Transverse colon (tissue), 4 donors: ENCODE results near the gene DUSP2. TPM values are rescaled to one million over a fixed set of nuclear protein-coding genes. Genes with fewer than 3 reads are reported as not detected.

Experiments used
- DNase-seq: peaks from one replicate; pipeline ENCODE4 v3.0.0-alpha.2; 2019
- H3K27ac ChIP-seq, 4 donors: fragments of 200-600 bp; sonication (generic); 2 replicates each; pipeline ENCODE4 v1.5.1; 2016 to 2018; ENCODE audit warnings: inconsistent platforms in 4 of 4
- H3K27me3 ChIP-seq: fragments of 200-600 bp; sonication (generic); 2 replicates; pipeline ENCODE4 v1.5.1; 2017; ENCODE audit warnings: inconsistent platforms
- H3K36me3 ChIP-seq, 4 donors: fragments of 200-600 bp; sonication (generic); 2 replicates each; pipeline ENCODE4 v1.5.1; 2017 to 2019; ENCODE audit warnings: inconsistent platforms in 4 of 4
- H3K4me1 ChIP-seq, 4 donors: fragments of 200-600 bp; sonication (generic); 2 replicates each; pipeline ENCODE4 v1.5.1; 2017 to 2020; ENCODE audit warnings: inconsistent platforms in 4 of 4
- H3K4me3 ChIP-seq, 4 donors: fragments of 200-600 bp; sonication (generic); 1 replicate in 1 of 4; 2 replicates in 3 of 4; pipeline versions ENCODE4 v1.5.1 to v1.6.1; 2017 to 2019; ENCODE audit warnings: inconsistent platforms in 4 of 4
- H3K9me3 ChIP-seq, 2 donors: fragments of 200-600 bp; sonication (generic); 2 replicates each; pipeline ENCODE4 v1.5.1; 2017 to 2019; ENCODE audit warnings: inconsistent platforms in 2 of 2
- EP300 ChIP-seq: sonication (generic); formaldehyde crosslinking; IDR thresholded peaks from one replicate; pipeline ENCODE4 v1.6.1; 2017; ENCODE audit warnings: antibody characterized with exemption, low read depth
- POLR2A ChIP-seq: fragments of 450-650 bp; IDR thresholded peaks from one replicate; pipeline ENCODE4 v1.6.1; 2016; ENCODE audit warnings: antibody characterized with exemption, mild to moderate bottlenecking, moderate library complexity
- POLR2AphosphoS5 ChIP-seq, 3 donors: sonication (generic); formaldehyde crosslinking; IDR thresholded peaks; one replicate each; pipeline ENCODE4 v1.6.1; 2016; ENCODE audit warnings: antibody characterized with exemption in 3 of 3
- WGBS, 2 donors: methylation state at CpG; one replicate each; pipeline ENCODE4 v1.1.5; 2018; ENCODE audit warnings: low coverage in 1 of 2; 5-methylcytosine and 5-hydroxymethylcytosine counted together
- in situ Hi-C, 4 donors: fragments of 200-750 bp; cut with MboI; loops; one replicate each; pipeline versions ENCODE4 v1.15.0 to v1.15.1; 2017; ENCODE audit warnings: low sequenced_read_pairs in 3 of 4, low pct_ligation_motif_present in 1 of 4, low pct_unique_long_range_greater_than_20kb in 1 of 4
- intact Hi-C: fragments of 100-400 bp; cut with DNase I; formaldehyde crosslinking; loops from one replicate; pipeline ENCODE4 v1.15.1; 2023; ENCODE audit warnings: low total_unique reads
- total RNA-seq, 4 donors: library from RNA; depleted of rRNA; stranded (reverse); fragments of >200 nt; gene quantifications; one replicate each; pipeline ENCODE4 v1.1.0, GENCODE V29; 2016
- TF ChIP-seq, protein P1 (sequence below), 5 experiments: fragments of 200-600 bp in 3 of 5; fragments of 450-650 bp in 2 of 5; sonication (generic) in 3 of 5; IDR thresholded peaks; 1 replicate in 2 of 5; 2 replicates in 3 of 5; pipeline ENCODE4 v1.5.1; 2016 to 2017; ENCODE audit warnings: antibody characterized with exemption in 5 of 5, inconsistent platforms in 3 of 5, mild to moderate bottlenecking in 2 of 5, moderate library complexity in 1 of 5

DUSP2 gene
- total RNA-seq, 4 donors from 2014 or later, result 1.6 to 25.1 (median 9.1) TPM; not detected in 1

DNA sequence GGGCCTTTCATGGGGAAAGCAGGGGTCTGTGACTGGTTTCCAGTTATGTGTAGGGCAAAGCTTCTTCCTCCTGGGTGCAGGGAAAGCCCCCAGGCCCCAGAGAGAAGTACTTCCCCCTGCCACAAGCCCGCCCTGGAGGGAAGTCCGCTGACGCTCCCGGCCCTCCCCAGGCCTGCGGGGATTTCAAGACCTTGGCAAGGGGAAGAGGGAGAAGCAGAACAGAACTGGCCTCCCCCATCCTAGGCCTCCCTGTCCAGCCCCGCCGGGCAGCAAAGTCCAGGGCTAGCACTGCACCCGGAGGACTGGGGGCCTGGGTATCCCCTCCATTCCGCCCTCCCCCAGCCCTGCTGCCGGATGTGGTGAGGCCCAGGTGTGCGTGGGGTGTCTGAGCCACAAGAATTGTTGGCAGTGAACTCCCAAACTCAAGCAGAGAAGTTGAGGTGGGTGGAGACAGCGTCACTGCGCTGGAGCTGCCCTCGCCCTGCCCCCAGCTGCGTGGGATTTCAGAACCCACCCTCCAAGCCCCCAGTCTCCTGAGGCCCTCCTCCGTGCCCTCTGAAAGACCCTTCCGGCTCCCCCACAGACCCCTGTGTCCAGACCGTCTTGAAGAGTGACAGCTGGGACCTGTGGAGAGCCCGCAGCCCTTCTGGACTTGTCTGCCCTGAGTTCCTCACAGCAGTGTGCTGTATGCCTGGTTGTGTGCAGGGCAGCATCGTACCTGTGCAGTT, 1.1 kb upstream of the DUSP2 start:
- Histone ChIP-seq H3K27me3 (no peaks in the 10 kb centered on the region), H3K9me3 (no peaks in the 10 kb centered on the region), H3K36me3 (no peaks in the 10 kb centered on the region), H3K4me3 (no peak overlapping the region), H3K4me1 (peaks cover 7 to 25% (median 15%) of the 10 kb centered on the region in 4 donors), H3K27ac (peak overlapping the region; percentile 61 to 80 (median 66))
- 50 to 61% methylated on average over 5 to 20 of the region's 20 CpGs for WGBS, 2 donors
- intact Hi-C loops, result no loop called here
- TF ChIP-seq, protein P1, sequence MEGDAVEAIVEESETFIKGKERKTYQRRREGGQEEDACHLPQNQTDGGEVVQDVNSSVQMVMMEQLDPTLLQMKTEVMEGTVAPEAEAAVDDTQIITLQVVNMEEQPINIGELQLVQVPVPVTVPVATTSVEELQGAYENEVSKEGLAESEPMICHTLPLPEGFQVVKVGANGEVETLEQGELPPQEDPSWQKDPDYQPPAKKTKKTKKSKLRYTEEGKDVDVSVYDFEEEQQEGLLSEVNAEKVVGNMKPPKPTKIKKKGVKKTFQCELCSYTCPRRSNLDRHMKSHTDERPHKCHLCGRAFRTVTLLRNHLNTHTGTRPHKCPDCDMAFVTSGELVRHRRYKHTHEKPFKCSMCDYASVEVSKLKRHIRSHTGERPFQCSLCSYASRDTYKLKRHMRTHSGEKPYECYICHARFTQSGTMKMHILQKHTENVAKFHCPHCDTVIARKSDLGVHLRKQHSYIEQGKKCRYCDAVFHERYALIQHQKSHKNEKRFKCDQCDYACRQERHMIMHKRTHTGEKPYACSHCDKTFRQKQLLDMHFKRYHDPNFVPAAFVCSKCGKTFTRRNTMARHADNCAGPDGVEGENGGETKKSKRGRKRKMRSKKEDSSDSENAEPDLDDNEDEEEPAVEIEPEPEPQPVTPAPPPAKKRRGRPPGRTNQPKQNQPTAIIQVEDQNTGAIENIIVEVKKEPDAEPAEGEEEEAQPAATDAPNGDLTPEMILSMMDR (IDR thresholded peaks at IDR 0.05), result no peak
- TF ChIP-seq POLR2AphosphoS5 (IDR thresholded peaks at IDR 0.05), result peak in 1 of 3 donors; percentile 55
- DNase-seq, result peak; percentile 73
- in situ Hi-C loops, result no loop called here

DNA sequence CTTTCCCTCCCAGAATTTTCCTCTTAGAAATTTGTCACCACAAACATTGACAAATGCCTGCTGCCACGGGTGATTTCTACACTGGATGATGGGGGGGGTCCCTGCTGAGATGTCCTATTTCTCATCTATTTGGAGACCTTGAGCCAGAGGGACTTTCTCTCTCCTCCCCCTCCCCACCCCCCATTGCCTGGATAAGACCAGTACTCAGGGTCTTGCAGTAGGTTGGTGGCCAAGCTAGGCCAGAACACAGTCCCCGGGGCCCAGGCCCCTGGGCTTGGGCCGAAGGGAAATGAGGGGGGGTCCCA, 560 bp upstream of the DUSP2 start:
- H3K27ac ChIP-seq, result peak overlapping the region; percentile 61 to 80 (median 66)
- in situ Hi-C loops (no loop called here), intact Hi-C loops (no loop called here)
- peaks cover 7 to 25% (median 15%) of the 10 kb centered on the region in 4 donors for H3K4me1 ChIP-seq
- DNase-seq, result no peak
- no peaks in the 10 kb centered on the region for H3K9me3 ChIP-seq
- WGBS, 2 donors, result 0 to 47% methylated on average over 1 to 3 of the region's 3 CpGs
- peak overlapping the region in 1 of 4 donors; percentile 57 for H3K4me3 ChIP-seq
- H3K36me3 ChIP-seq, result no peaks in the 10 kb centered on the region
- TF ChIP-seq POLR2AphosphoS5 (IDR thresholded peaks at IDR 0.05) (no peak), POLR2A (no peak), EP300 (no peak)
- TF ChIP-seq, protein P1 (IDR thresholded peaks at IDR 0.05), result no peak
- H3K27me3 ChIP-seq, result no peaks in the 10 kb centered on the region

DNA sequence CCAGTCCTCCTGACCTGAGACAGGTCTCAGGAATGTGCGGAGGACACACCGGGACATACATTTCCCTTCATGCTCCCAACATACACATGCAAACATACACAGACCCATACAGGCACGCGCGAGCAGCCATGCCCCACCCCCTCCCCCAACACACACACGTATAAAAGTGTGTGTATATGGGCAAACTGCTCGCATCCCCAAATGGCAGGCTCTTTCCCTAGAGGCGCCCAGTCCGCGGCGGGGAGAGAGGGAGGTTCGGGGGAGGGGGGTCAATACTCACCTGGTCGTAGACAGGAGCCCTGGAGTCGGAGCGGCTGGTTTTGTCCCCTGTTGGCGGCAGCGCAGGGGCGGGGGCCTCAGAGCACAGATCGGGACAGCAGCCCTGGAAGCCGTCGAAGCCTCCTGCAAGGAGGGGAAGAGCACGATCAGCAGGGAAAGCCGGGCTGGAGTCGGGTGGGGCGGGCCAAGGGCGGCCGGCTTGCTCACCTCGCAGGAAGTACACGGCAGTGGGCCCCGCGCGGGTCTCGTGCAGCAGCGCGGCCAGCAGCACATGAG, 682 bp downstream of the DUSP2 start:
- 3% methylated on average over 25 of the region's 35 CpGs; no CpG with 5 or more reads in 1 of the 2 donors for WGBS, 2 donors
- peaks cover 7 to 25% (median 15%) of the 10 kb centered on the region in 4 donors for H3K4me1 ChIP-seq
- no peak for TF ChIP-seq POLR2A
- TF ChIP-seq POLR2AphosphoS5 (IDR thresholded peaks at IDR 0.05), result no peak
- TF ChIP-seq EP300, result no peak
- TF ChIP-seq, protein P1 (IDR thresholded peaks at IDR 0.05), result no peak
- no peaks in the 10 kb centered on the region for H3K36me3 ChIP-seq
- peak; percentile 52 for DNase-seq
- in situ Hi-C loops, result no loop called here
- peak overlapping the region; percentile 29 to 57 (median 46) for H3K4me3 ChIP-seq
- peak overlapping the region; percentile 61 to 80 (median 66) for H3K27ac ChIP-seq
- intact Hi-C loops, result no loop called here
- H3K9me3 ChIP-seq, result no peaks in the 10 kb centered on the region
- H3K27me3 ChIP-seq, result no peaks in the 10 kb centered on the region

DNA sequence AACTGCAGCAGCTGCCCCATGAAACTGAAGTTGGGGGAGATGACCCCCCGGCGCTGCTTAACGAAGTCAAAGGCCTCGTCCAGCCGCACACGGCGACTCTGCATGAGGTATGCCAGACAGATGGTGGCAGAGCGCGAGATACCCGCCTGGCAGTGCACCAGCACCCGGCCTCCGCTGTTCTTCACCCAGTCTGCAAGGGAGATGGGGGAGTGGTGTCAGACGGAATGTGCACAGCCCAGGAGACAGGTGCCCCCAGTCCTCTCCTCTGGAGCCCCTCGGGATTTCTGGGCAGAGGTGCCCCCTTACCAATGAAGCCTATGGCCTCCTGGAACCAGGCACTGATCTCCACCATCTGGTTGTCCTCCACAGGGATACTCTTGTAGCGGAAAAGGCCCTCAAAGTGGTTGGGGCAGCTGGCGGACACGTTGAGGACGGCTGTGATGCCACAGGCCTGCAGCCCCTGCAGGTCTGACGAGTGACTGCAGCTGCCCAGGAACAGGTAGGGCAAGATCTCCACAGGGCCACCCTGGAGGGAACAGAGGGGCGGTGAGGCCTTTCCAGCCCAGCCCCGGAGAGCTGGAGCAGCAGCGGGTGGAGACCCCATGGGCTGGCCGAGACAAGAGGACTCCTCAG, 1.3 kb downstream of the DUSP2 start:
- Histone ChIP-seq H3K4me3 (peak overlapping the region in 3 of 4 donors; percentile 36 to 57 (median 56)), H3K4me1 (peaks cover 7 to 29% (median 15%) of the 10 kb centered on the region in 4 donors), H3K27ac (peak overlapping the region in 3 of 4 donors; percentile 20 to 61 (median 25)), H3K9me3 (no peaks in the 10 kb centered on the region), H3K36me3 (no peaks in the 10 kb centered on the region), H3K27me3 (no peaks in the 10 kb centered on the region)
- WGBS, 2 donors, result 69% methylated on average over 23 of the region's 23 CpGs; no CpG with 5 or more reads in 1 of the 2 donors
- in situ Hi-C loops (no loop called here), intact Hi-C loops (no loop called here)
- peak; percentile 36 for DNase-seq
- no peak for TF ChIP-seq POLR2AphosphoS5 (IDR thresholded peaks at IDR 0.05)
- TF ChIP-seq, protein P1 (IDR thresholded peaks at IDR 0.05), result peak in 3 of 5 experiments; percentile 5 to 49 (median 21)
